K562 (cell line): Measurements from ENCODE around the gene EPYC. TPM values are rescaled to one million over a fixed set of nuclear protein-coding genes. Genes with fewer than 3 reads are reported as not detected.

Experiments used
- ATAC-seq: fragments of 200-7000 bp; cut with Tn5 transposase; 3 replicates; pipeline ENCODE4 v1.9.1; 2020; ENCODE audit warnings: moderate library complexity
- BruUV-seq: library from RNA; stranded (reverse); fragments of 400-500 nt; replicated peaks from 2 replicates; lab custom pipeline; 2021; lab: Mats Ljungman, UMichigan
- CTCF ChIA-PET: fragments of 300-600 bp; formaldehyde crosslinking; extraction: SDS; loops from one replicate; lab custom pipeline; 2021; ENCODE audit warnings: low intra/inter-chr PET ratio; lab: Yijun Ruan, JAX
- POLR2A ChIA-PET: fragments of 300-600, 350-650 bp; sonication (Branson Sonifier 250); formaldehyde crosslinking; extraction: SDS; loops from one replicate; lab custom pipeline; 2021; ENCODE audit warnings: antibody characterized with exemption, inconsistent platforms; lab: Yijun Ruan, JAX
- DNase-seq, 4 experiments: peaks; one replicate each; pipeline versions ENCODE4 v3.0.0 to v3.0.0-alpha.2; 2011 to 2018; ENCODE audit warnings: low spot score in 3 of 4, mixed read lengths in 3 of 4; ENCODE audit errors: extremely low read depth in 1 of 4
- FAIRE-seq: peaks from 2 replicates; lab custom pipeline; 2011; peaks lifted over from hg19 to GRCh38; lab: Jason Lieb, UNC
- H2AFZ ChIP-seq: 2 replicates; pipeline ENCODE4 v1.6.0; 2011; ENCODE audit warnings: low read depth, low read length, control low read depth, inconsistent platforms
- H3K27ac ChIP-seq: fragments of 200-600 bp; 3 replicates; pipeline ENCODE4 v1.8.0; 2011; ENCODE audit warnings: low read depth, mild to moderate bottlenecking, control low read depth, inconsistent platforms, low read length, moderate library complexity, mixed read lengths; ENCODE audit errors: extremely low read depth
- H3K27me3 ChIP-seq, 2 experiments: fragments of 300-600 bp in 1 of 2; 2 replicates in 1 of 2; 3 replicates in 1 of 2; pipeline versions ENCODE4 v1.6.0 to v1.8.0; 2011; ENCODE audit warnings: inconsistent platforms in 2 of 2, low read length in 2 of 2, mild to moderate bottlenecking in 1 of 2, mixed read lengths in 1 of 2, moderate library complexity in 1 of 2; ENCODE audit not compliant: control insufficient read depth in 2 of 2, insufficient read depth in 2 of 2
- H3K36me3 ChIP-seq: fragments of 300-600 bp; 3 replicates; pipeline ENCODE4 v1.8.0; 2011; ENCODE audit warnings: mild to moderate bottlenecking, low read length, inconsistent platforms; ENCODE audit not compliant: control insufficient read depth, insufficient read depth
- H3K4me1 ChIP-seq, 2 experiments: fragments of 200-600 bp in 1 of 2; replicated peaks in 1 of 2; 2 replicates in 1 of 2; 3 replicates in 1 of 2; pipeline versions ENCODE4 v1.5.1 to v1.8.0; 2011; ENCODE audit warnings: inconsistent platforms in 2 of 2, low read length in 2 of 2, mild to moderate bottlenecking in 1 of 2, mixed read lengths in 1 of 2, moderate library complexity in 1 of 2; ENCODE audit not compliant: control insufficient read depth in 2 of 2, insufficient read depth in 2 of 2
- H3K4me2 ChIP-seq: 2 replicates; pipeline ENCODE4 v1.6.1; 2011; ENCODE audit warnings: low read length, control low read depth, inconsistent platforms, mixed read lengths; ENCODE audit not compliant: insufficient read depth
- H3K4me3 ChIP-seq: fragments of 200-600 bp; sonication (generic), shearing (Covaris generic); 2 replicates; pipeline ENCODE4 v1.5.1; 2016; ENCODE audit warnings: control low read depth, inconsistent platforms
- H3K79me2 ChIP-seq: fragments of 200-600 bp; 3 replicates; pipeline ENCODE4 v1.8.0; 2011; ENCODE audit warnings: low read length, inconsistent platforms; ENCODE audit not compliant: control insufficient read depth, insufficient read depth
- H3K9ac ChIP-seq, 2 experiments: 2 replicates each; pipeline versions ENCODE4 v1.6.0 to v1.6.1; 2011; ENCODE audit warnings: low read depth in 2 of 2, low read length in 2 of 2, control low read depth in 1 of 2, inconsistent platforms in 1 of 2, mild to moderate bottlenecking in 1 of 2, mixed read lengths in 1 of 2; ENCODE audit not compliant: insufficient read depth in 1 of 2
- H3K9me1 ChIP-seq: one replicate; pipeline ENCODE4 v1.6.0; 2011; ENCODE audit warnings: inconsistent platforms, mild to moderate bottlenecking, low read length, moderate library complexity; ENCODE audit not compliant: control insufficient read depth, insufficient read depth
- H3K9me3 ChIP-seq: replicated peaks from 2 replicates; pipeline ENCODE4 v1.5.1; 2011; ENCODE audit warnings: low read depth, low read length, inconsistent platforms; ENCODE audit not compliant: control insufficient read depth, insufficient read depth
- H4K20me1 ChIP-seq: replicated peaks from 2 replicates; pipeline ENCODE4 v1.6.1; 2011; ENCODE audit warnings: low read length, inconsistent platforms, mixed read lengths; ENCODE audit not compliant: control insufficient read depth, insufficient read depth
- REST ChIP-seq, 2 experiments: fragments of 450-650 bp; formaldehyde crosslinking in 1 of 2; IDR thresholded peaks; 2 replicates each; pipeline versions ENCODE4 v1.4.0 to v1.6.1; 2014 to 2020; ENCODE audit warnings: mild to moderate bottlenecking in 2 of 2, borderline replicate concordance in 1 of 2, low read depth in 1 of 2
- RNF219 ChIP-seq: fragments of 250-450 bp; sonication (Bioruptor Pico); IDR thresholded peaks from 2 replicates; pipeline ENCODE4 v1.5.0; 2022; ENCODE audit warnings: mild to moderate bottlenecking
- SMC3 ChIP-seq: conservative IDR thresholded peaks from 2 replicates; pipeline ENCODE4 v1.6.1; 2011; ENCODE audit warnings: low read depth, low read length, improper control_type of control experiment; ENCODE audit not compliant: insufficient read depth
- THAP7 ChIP-seq: fragments of 250-450 bp; sonication (Bioruptor Pico); IDR thresholded peaks from 2 replicates; pipeline ENCODE4 v1.5.0; 2021
- WGBS: fragments of 100-300 bp; shearing (Covaris generic); methylation state at CpG from one replicate; pipeline ENCODE4 v1.1.6; 2016; ENCODE audit warnings: low coverage, mixed read lengths; ENCODE audit not compliant: insufficient coverage; ENCODE audit errors: missing lambda C conversion rate; 5-methylcytosine and 5-hydroxymethylcytosine counted together
- in situ Hi-C: fragments of 300-500 bp; cut with MboI; formaldehyde crosslinking; loops from 4 replicates; pipeline ENCODE4 v1.15.0; 2018; ENCODE audit warnings: inconsistent platforms, mixed read lengths
- intact Hi-C: fragments of 100-400 bp; cut with micrococcal nuclease; formaldehyde crosslinking; loops from 2 replicates; pipeline ENCODE4 v1.14.2; 2022
- polyA plus RNA-seq, 8 experiments: library from polyadenylated mRNA; depleted of rRNA in 4 of 8; stranded (reverse) in 5 of 8; unstranded in 3 of 8; fragments of >200 nt; fragmentation: Nextera tagmentation in 2 of 8; fragmentation: Illumina TruSeq in 1 of 8; extraction: Ambion mirVana in 2 of 8; extraction: Trizol in 1 of 8; gene quantifications; 2 replicates each; pipeline versions ENCODE4 v1.2.1 to v1.2.3, GENCODE V29; 2011 to 2014; ENCODE audit warnings: inconsistent platforms in 1 of 8, missing spikeins in 1 of 8
- total RNA-seq, 7 experiments: library from RNA; depleted of rRNA in 6 of 7; stranded (reverse); fragments of >200 nt in 6 of 7; fragmentation: Illumina TruSeq in 2 of 7; extraction: Trizol in 2 of 7; gene quantifications; 2 replicates each; pipeline versions ENCODE4 v1.2.1 to v1.2.3, GENCODE V29; 2011 to 2021; ENCODE audit warnings: low replicate concordance in 1 of 7

The EPYC gene
- total and polyA plus RNA-seq, 9 of the 15 experiments (the other 6 are each of a cell fraction or from before 2014, with no cell fraction given): not detected

GRCh38 chr12:90979019-90979418 is 25.8 kb downstream of the EPYC start (continued):
- TF ChIP-seq RNF219 (CRISPR knock-in tag): no peak

GRCh38 chr12:90978117-90978770 is 26.5 kb downstream of the EPYC start:
- Histone ChIP-seq H3K4me1 (no peaks in the 10 kb centered on the region), H3K27me3 (no peaks in the 10 kb centered on the region), H3K9ac (no peak overlapping the region), H3K36me3 (no peaks in the 10 kb centered on the region), H3K79me2 (no peaks in the 10 kb centered on the region), H2AFZ (no peak overlapping the region), H3K4me2 (no peak overlapping the region), H3K4me3 (no peak overlapping the region), H3K9me3 (no peaks in the 10 kb centered on the region), H3K27ac (no peak overlapping the region), H4K20me1 (no peaks in the 10 kb centered on the region), H3K9me1 (no peaks in the 10 kb centered on the region)
- ChIA-PET POLR2A (no interaction called here), CTCF (interaction anchor here (0.7 to 1.2 kb wide), 2 partner anchors 377 to 1672 kb away, joined by 3 to 7 read pairs; no protein-coding TSS in a partner anchor)
- intact Hi-C loops: loop anchor here (5.0 kb wide), 3 partner anchors 129 to 379 kb away; no protein-coding TSS in a partner anchor
- peak in 3 of 4 experiments; percentile 9 to 25 (median 14) for DNase-seq
- FAIRE-seq: no peak
- in situ Hi-C loops: loop anchor here (25.0 kb wide), 1 partner anchor 359 kb away; no protein-coding TSS in a partner anchor
- WGBS: 9% methylated on average over 1 of the region's 1 CpG
- ATAC-seq: peak; percentile 76
- no TSS peak for BruUV-seq
- peak; percentile 16; the same call in 1 of the 2 replicates for TF ChIP-seq SMC3
- peak; percentile 31; the same call in 1 of the 2 replicates for TF ChIP-seq REST (IDR thresholded peaks at IDR 0.05; ENCODE audit: borderline replicate concordance)
- TF ChIP-seq REST (CRISPR knock-in tag; IDR thresholded peaks at IDR 0.05; ENCODE audit: low read depth): no peak
- TF ChIP-seq THAP7: no peak
